Measurements from ENCODE around the gene CALCB.

Gene CALCB

GRCh38 chr11:15074206-15075161, 1.1 kb downstream of the CALCB start:
- DNase-seq: peak; percentile 75

GRCh38 chr11:15075162-15075526, 1.8 kb downstream of the CALCB start:
- DNase-seq: no peak

GRCh38 chr11:15091175-15091574, 17.8 kb downstream of the CALCB start:
- DNase-seq: no peak

- peak; percentile 82 for DNase-seq
These were observed 18.2 kb downstream of the CALCB start for GRCh38 chr11:15091625-15092024.

GRCh38 chr11:15093432-15093831, 20.0 kb downstream of the CALCB start:
- DNase-seq: no peak

GRCh38 chr11:15095736-15096228, 22.4 kb downstream of the CALCB start:
- no peak for DNase-seq

- DNase-seq: no peak
These were observed 24.0 kb downstream of the CALCB start for GRCh38 chr11:15097411-15097810.

GRCh38 chr11:15099267-15099666, 25.9 kb downstream of the CALCB start:
- no peak for DNase-seq

GRCh38 chr11:15101072-15101709, 27.8 kb downstream of the CALCB start:
- DNase-seq: peak; percentile 46

- no peak for DNase-seq
These were observed 30.8 kb downstream of the CALCB start for GRCh38 chr11:15104166-15104565.

- DNase-seq: no peak
These were observed 33.0 kb downstream of the CALCB start for GRCh38 chr11:15106201-15106965.

GRCh38 chr11:15107730-15108515, 34.5 kb downstream of the CALCB start:
- no peak for DNase-seq

GRCh38 chr11:15108592-15109130, 35.3 kb downstream of the CALCB start:
- no peak for DNase-seq

- DNase-seq: no peak
These were observed 36.2 kb downstream of the CALCB start for GRCh38 chr11:15109602-15110001.

- DNase-seq: no peak
These were observed 37.8 kb downstream of the CALCB start for GRCh38 chr11:15111215-15111614.

- no peak for DNase-seq
These were observed 38.7 kb downstream of the CALCB start for GRCh38 chr11:15112131-15112541.

GRCh38 chr11:15113381-15113780, 40.0 kb downstream of the CALCB start:
- DNase-seq: no peak

- DNase-seq: no peak
These were observed 41.4 kb downstream of the CALCB start, which contains the start of gene INSC for GRCh38 chr11:15114501-15115475. Gene INSC, plus strand, starts transcription at chr11:15114923. Its CDS starts 34,252 bp downstream, at chr11:15149175.

GRCh38 chr11:15115686-15116085, 42.3 kb downstream of the CALCB start:
- DNase-seq: no peak

GRCh38 chr11:15117751-15118150, 44.4 kb downstream of the CALCB start:
- DNase-seq: no peak

- DNase-seq: no peak
These were observed 45.0 kb downstream of the CALCB start for GRCh38 chr11:15118431-15118830.

All from NCI-H2107 (cell line).